Measurements from ENCODE around the gene AKT3. TPM values are rescaled to one million over a fixed set of nuclear protein-coding genes. Genes with fewer than 3 reads are reported as not detected.

AKT3 gene
- total and polyA plus RNA-seq, 2 of the 8 experiments (the other 6 are each of a cell fraction or from before 2014, with no cell fraction given), result 6.0 to 36.4 TPM

DNA sequence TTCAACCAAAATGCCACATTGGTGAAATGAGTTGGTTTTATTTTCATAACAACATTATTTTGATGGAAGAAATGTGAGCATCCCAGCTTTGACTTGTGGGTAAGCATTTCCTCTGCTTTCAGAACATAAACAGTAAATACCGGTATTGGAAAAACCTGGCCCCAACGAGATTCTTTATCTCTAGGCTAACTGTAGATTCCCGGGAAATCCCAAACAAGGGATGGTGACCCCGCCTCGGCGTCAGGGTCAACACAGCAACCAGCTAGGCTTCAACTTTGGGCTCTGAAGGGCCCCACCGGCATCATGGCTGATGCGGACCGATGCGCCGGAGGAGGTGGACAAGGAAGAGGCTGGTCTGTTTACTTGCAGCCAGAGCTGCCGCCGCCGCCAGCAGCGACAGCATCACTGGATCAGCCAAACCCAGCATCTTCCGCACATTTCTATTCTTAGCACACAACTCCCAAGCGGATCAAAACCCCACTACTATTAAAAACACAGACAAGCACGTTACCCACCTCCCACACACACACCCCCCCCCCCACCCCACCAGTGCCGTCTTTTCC, 1.1 kb downstream of the AKT3 start (continued):
- TF ChIP-seq RAD21 (IDR thresholded peaks at IDR 0.05 in 1 of 2, conservative IDR thresholded peaks at IDR 0.05 in 1 of 2; ENCODE audit: low read depth in 2 of 2, low read length in 2 of 2) (no peak), TBP (IDR thresholded peaks at IDR 0.05; ENCODE audit: low read depth, low read length) (peak; percentile 25; the same call in 1 of the 2 replicates), RXRA (IDR thresholded peaks at IDR 0.05; ENCODE audit: insufficient read depth, low read depth, low read length) (no peak)

Measured in H1 (cell line).